Measurements from ENCODE around the gene ACBD3. TPM values are rescaled to one million over a fixed set of nuclear protein-coding genes. Genes with fewer than 3 reads are reported as not detected.

Gene ACBD3
- total RNA-seq, 2 experiments from 2014 or later: 15.0 to 15.7 TPM

DNA sequence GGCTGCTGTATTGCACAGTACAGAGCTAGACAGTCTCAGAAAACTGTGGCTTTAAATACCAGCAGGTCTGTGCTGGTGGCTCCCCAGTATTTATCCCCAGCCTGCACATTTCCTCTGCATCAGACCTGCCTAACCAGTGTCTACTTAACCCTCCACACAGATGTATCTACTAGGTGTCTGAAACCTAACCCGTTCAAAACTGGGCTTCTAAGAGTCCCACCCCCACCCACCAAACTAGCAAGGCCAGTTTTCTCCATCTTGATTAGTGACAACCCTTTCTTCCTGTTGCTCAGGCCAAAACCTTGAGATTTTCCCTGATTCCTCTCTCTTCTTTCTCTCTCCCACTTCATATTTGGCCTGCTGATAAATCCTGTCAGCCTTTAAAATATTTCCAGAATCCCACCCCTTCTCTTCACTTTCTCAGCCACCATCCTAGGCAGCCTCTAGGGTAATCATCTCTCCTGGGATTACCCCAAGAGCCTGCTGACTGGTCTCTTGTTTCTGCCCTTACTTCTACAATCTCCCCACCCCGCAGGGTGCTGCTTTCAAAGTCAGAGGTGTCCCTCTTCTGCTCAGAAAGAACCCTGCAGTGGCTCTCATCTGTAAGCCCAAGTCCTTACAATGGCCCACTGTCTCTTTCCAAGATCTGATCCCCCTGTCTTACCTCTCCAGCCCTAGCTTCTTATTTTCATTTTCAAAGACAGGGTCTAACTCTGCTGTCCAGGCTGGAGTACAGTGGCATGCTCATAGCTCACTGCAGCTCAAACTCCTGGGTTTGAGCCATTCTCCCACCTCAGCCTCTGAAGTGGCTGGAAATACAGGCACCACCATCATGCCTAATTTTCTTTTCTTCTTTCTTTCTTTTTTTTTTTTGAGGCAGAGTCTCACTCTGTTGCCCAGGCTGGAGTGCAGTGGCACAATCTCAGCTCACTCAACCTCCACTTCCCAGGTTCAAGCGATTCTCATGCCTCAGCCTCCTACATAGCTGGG lies 78.8 kb downstream of the ACBD3 start:
- H3K36me3 Mint-ChIP-seq (ENCODE audit: low read depth): no peaks in the 10 kb centered on the region
- peaks cover 7% of the 10 kb centered on the region for H3K4me1 Mint-ChIP-seq (ENCODE audit: low read depth)
- no peaks in the 10 kb centered on the region for H3K9me3 Mint-ChIP-seq
- intact Hi-C loops (cut with micrococcal nuclease): no loop called here
- CTCF ChIA-PET: interaction anchor here (0.5 to 5.7 kb wide), 4 partner anchors 8 to 42 kb away, joined by 3 to 32 read pairs (median 4); no protein-coding TSS in a partner anchor
- H3K27me3 Mint-ChIP-seq (ENCODE audit: low read depth): no peaks in the 10 kb centered on the region
- no peak overlapping the region for H3K27ac Mint-ChIP-seq
- H3K4me3 Mint-ChIP-seq: no peak overlapping the region
- peak; percentile 38 for DNase-seq

DNA sequence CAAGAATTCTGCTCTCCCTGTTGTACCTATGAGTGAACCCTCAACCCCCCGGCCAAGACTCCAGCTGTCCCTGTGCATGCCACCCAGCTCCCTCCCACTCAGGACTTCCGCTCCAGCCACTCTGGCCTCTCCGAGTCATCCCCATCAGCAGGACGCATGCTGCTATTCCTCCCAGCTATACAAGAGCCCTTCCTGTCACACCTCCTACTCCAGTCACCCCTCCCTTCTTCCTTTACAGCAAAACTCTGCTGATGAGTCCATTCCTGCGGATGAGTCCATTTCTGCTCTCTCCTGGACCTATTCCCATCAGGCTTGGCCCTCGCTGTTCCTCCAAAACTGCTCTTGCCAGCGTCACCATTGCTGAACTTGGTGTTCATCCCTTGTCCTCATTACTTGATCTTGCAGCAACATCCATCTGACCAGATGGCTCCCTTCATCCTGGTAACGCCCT lies 81.8 kb downstream of the ACBD3 start:
- Mint-ChIP-seq H3K4me3 (no peak overlapping the region), H3K36me3 (ENCODE audit: low read depth) (no peaks in the 10 kb centered on the region), H3K27me3 (ENCODE audit: low read depth) (peaks cover 2% of the 10 kb centered on the region), H3K4me1 (ENCODE audit: low read depth) (peaks cover 15% of the 10 kb centered on the region), H3K9me3 (no peaks in the 10 kb centered on the region), H3K27ac (no peak overlapping the region)
- intact Hi-C loops (cut with micrococcal nuclease): no loop called here
- CTCF ChIA-PET: no interaction called here
- DNase-seq: no peak

GRCh38 chr1:226100436-226101391 lies 85.8 kb downstream of the ACBD3 start:
- peak overlapping the region; percentile 79 for H3K4me3 Mint-ChIP-seq
- peaks cover 2% of the 10 kb centered on the region for H3K27me3 Mint-ChIP-seq (ENCODE audit: low read depth)
- peaks cover 13% of the 10 kb centered on the region for H3K4me1 Mint-ChIP-seq (ENCODE audit: low read depth)
- CTCF ChIA-PET: interaction anchor here (1.2 to 2.2 kb wide), 5 partner anchors 17 to 39 kb away, joined by 3 to 6 read pairs (median 4); partner anchors contain the start of gene H3-3A
- DNase-seq: peak; percentile 43
- H3K36me3 Mint-ChIP-seq (ENCODE audit: low read depth): no peaks in the 10 kb centered on the region
- H3K9me3 Mint-ChIP-seq: no peaks in the 10 kb centered on the region
- intact Hi-C loops (cut with micrococcal nuclease): loop anchor here (2.0 kb wide), 1 partner anchor 18 kb away; no protein-coding TSS in a partner anchor
- H3K27ac Mint-ChIP-seq: no peak overlapping the region

DNA sequence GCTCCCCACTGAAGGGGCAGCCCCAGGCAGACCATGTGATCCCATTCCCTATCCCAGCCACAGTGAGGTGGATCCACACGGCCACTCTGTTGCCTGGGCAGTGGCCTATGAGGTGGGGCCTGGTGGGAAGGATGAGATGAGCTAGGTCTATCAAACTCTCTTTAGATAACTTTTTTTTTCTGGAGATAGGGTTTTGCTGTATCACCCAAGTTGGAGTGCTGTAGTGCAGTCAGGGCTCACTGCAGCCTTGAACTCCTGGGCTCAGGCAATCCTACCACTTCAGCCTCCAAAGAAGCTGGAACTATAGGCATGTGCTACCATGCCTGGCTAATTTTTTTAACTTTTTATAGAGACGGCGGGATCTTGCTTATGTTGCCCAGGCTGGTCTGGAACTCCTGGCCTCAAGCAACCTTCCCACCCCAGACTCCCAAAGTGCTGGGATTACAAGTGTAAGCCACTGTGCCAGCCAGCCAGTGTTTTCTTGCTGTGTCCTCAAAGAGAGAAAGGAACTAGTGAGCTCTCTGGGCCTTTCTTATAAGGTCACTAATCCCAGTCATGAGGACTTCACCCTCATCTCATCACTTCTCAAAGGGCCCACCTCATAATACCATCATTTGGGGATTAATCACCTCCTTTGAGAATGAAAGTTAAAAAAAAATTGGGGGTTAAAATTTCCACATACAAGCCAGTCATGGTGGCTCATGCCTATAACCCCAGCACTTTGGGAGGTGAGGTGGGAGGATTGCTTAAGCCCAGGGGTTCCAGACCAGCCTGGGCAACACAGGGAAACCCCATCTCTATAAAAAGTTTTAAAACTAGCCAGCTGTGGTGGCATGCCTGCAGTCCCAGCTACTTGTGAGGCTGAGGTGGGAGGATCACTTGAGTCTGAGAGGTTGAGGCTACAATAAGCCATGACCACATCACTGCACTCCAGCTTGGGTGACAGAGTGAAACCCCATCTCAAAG lies 87.4 kb downstream of the ACBD3 start:
- no peak for DNase-seq
- CTCF ChIA-PET: interaction anchor here (0.5 to 2.8 kb wide), 6 partner anchors 10 to 102 kb away, joined by 3 to 13 read pairs (median 4); partner anchors contain the start of gene H3-3A
- no peaks in the 10 kb centered on the region for H3K36me3 Mint-ChIP-seq (ENCODE audit: low read depth)
- H3K27me3 Mint-ChIP-seq (ENCODE audit: low read depth): peaks cover 2% of the 10 kb centered on the region
- intact Hi-C loops (cut with micrococcal nuclease): no loop called here
- H3K27ac Mint-ChIP-seq: no peak overlapping the region
- no peak overlapping the region for H3K4me3 Mint-ChIP-seq
- peaks cover 13% of the 10 kb centered on the region for H3K4me1 Mint-ChIP-seq (ENCODE audit: low read depth)
- H3K9me3 Mint-ChIP-seq: no peaks in the 10 kb centered on the region

DNA sequence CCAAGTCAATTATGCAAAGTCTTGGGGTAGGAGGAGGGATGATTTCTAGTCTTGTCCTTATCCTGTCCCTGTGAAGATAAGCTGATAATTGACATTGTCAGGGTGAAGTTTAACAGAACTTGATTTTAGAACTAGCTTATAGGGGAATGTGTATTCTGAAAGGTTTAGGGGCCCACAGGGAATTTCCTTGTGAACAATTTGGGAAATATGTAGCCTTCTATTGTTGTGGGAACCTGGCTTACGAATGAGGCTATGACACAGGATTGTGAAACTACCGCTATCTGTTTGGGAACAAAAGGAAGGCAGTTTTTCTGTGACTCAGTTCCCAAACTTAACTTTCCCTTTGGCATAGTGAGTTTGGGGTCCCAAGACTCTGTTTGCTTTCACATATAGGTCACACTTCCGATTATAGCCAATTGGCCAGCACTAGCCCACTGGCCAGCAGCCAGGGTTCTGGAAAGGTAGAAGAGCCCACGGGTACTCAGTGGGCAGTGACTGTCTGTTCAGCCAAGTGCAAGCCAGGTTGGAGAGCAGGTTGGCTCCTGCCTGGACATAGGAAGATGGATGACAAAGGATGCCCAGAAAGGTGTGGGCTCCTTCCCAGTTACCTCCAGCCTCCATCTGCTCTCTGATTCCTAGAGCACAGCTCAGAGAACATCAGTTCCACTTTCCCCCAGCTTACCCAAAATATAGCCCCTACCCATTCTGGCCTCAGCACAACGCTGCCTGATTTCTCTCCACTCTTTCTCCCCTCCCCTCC lies 88.5 kb downstream of the ACBD3 start:
- intact Hi-C loops (cut with micrococcal nuclease): no loop called here
- no peak overlapping the region for H3K27ac Mint-ChIP-seq
- H3K4me3 Mint-ChIP-seq: no peak overlapping the region
- H3K36me3 Mint-ChIP-seq (ENCODE audit: low read depth): no peaks in the 10 kb centered on the region
- no peaks in the 10 kb centered on the region for H3K9me3 Mint-ChIP-seq
- H3K4me1 Mint-ChIP-seq (ENCODE audit: low read depth): peaks cover 13% of the 10 kb centered on the region
- peaks cover 2% of the 10 kb centered on the region for H3K27me3 Mint-ChIP-seq (ENCODE audit: low read depth)
- DNase-seq: no peak
- CTCF ChIA-PET: interaction anchor here (1.0 to 2.8 kb wide), 3 partner anchors 12 to 103 kb away, joined by 4 to 13 read pairs (median 7); no protein-coding TSS in a partner anchor

GRCh38 chr1:226095286-226095685 lies 91.3 kb downstream of the ACBD3 start:
- intact Hi-C loops (cut with micrococcal nuclease): no loop called here
- H3K4me3 Mint-ChIP-seq: no peak overlapping the region
- CTCF ChIA-PET: interaction anchor here (1.7 kb wide), 1 partner anchor 28 kb away, joined by 4 read pairs; no protein-coding TSS in a partner anchor
- H3K9me3 Mint-ChIP-seq: no peaks in the 10 kb centered on the region
- H3K4me1 Mint-ChIP-seq (ENCODE audit: low read depth): peaks cover 5% of the 10 kb centered on the region
- H3K36me3 Mint-ChIP-seq (ENCODE audit: low read depth): no peaks in the 10 kb centered on the region
- DNase-seq: no peak
- no peak overlapping the region for H3K27ac Mint-ChIP-seq
- H3K27me3 Mint-ChIP-seq (ENCODE audit: low read depth): peaks cover 2% of the 10 kb centered on the region

Other genes starting within 250 kb of the ACBD3 start
- gene LEFTY2, start 245.5 kb downstream of the ACBD3 start, total RNA-seq: under 1 TPM in 1 of 2 experiments, not detected in 1; 0.10 TPM
- gene SDE2, start 187.4 kb downstream of the ACBD3 start, total RNA-seq: 10 to 100 TPM; 15.3 to 16.5 TPM
- gene H3-3A, start 124.0 kb downstream of the ACBD3 start, total RNA-seq: 100 to 1,000 TPM; 325 to 332 TPM
- gene MIXL1, start 36.9 kb upstream of the ACBD3 start, total RNA-seq: not detected
- 1 to 10 TPM; 7.7 to 9.5 TPM for gene LIN9, start 122.4 kb upstream of the ACBD3 start, total RNA-seq
- gene PARP1, start 221.4 kb upstream of the ACBD3 start, total RNA-seq: 100 to 1,000 TPM; 265 to 273 TPM

All from activated naive CD4-positive, alpha-beta T cell treated with anti-CD3 and anti-CD28 coated beads for 36 hours (primary cell).